Measurements from ENCODE around the gene CCL22. TPM values are rescaled to one million over a fixed set of nuclear protein-coding genes. Genes with fewer than 3 reads are reported as not detected.

CCL22 gene
- total and polyA plus RNA-seq, 12 donors, result 0.07 to 0.60 TPM; not detected in 10

GRCh38 chr16:57347858-57348257, 10.7 kb upstream of the CCL22 start:
- ATAC-seq (no peak), DNase-seq (no peak)
- no peak overlapping the region for H3K27ac ChIP-seq
- intact Hi-C loops (cut with DNase I), result no loop called here
- H3K27me3 ChIP-seq, result peaks cover 0 to 9% (median 0%) of the 10 kb centered on the region in 7 donors
- no peaks in the 10 kb centered on the region for H3K36me3 ChIP-seq
- WGBS, 2 donors, result 79 to 89% methylated on average over 6 of the region's 6 CpGs
- H3K9me3 ChIP-seq, result peaks cover 0 to 11% (median 0%) of the 10 kb centered on the region in 11 donors
- peaks cover 0 to 10% (median 0%) of the 10 kb centered on the region in 9 donors for H3K4me1 ChIP-seq
- H3K4me3 ChIP-seq, result no peak overlapping the region
- no peak for TF ChIP-seq CTCF (IDR thresholded peaks at IDR 0.05)

- peaks cover 0 to 10% (median 0%) of the 10 kb centered on the region in 9 donors for H3K4me1 ChIP-seq
- peaks cover 0 to 11% (median 0%) of the 10 kb centered on the region in 11 donors for H3K9me3 ChIP-seq
- H3K27me3 ChIP-seq, result peaks cover 0 to 9% (median 0%) of the 10 kb centered on the region in 7 donors
- WGBS, 2 donors, result 93 to 95% methylated on average over 2 of the region's 2 CpGs
- no peak for TF ChIP-seq CTCF (IDR thresholded peaks at IDR 0.05)
- no peak for ATAC-seq
- H3K4me3 ChIP-seq, result no peak overlapping the region
- intact Hi-C loops (cut with DNase I), result no loop called here
- H3K36me3 ChIP-seq, result no peaks in the 10 kb centered on the region
- H3K27ac ChIP-seq, result no peak overlapping the region
- DNase-seq, result no peak
Observed at GRCh38 chr16:57348327-57348726, 10.3 kb upstream of the CCL22 start.

- peaks cover 0 to 11% (median 0%) of the 10 kb centered on the region in 11 donors for H3K9me3 ChIP-seq
- no peak overlapping the region for H3K4me3 ChIP-seq
- peaks cover 0 to 10% (median 0%) of the 10 kb centered on the region in 9 donors for H3K4me1 ChIP-seq
- no peak for DNase-seq
- no peaks in the 10 kb centered on the region for H3K36me3 ChIP-seq
- ATAC-seq, result no peak
- WGBS, 2 donors, result 42 to 44% methylated on average over 14 of the region's 14 CpGs
- H3K27me3 ChIP-seq, result peaks cover 0 to 9% (median 0%) of the 10 kb centered on the region in 7 donors
- H3K27ac ChIP-seq, result no peak overlapping the region
- intact Hi-C loops (cut with DNase I), result no loop called here
- TF ChIP-seq CTCF (IDR thresholded peaks at IDR 0.05), result no peak
Observed at GRCh38 chr16:57349212-57350031, 9.2 kb upstream of the CCL22 start.

- Histone ChIP-seq H3K36me3 (no peaks in the 10 kb centered on the region), H3K9me3 (peaks cover 0 to 1% (median 0%) of the 10 kb centered on the region in 11 donors), H3K4me1 (peaks cover 0 to 12% (median 0%) of the 10 kb centered on the region in 9 donors), H3K27ac (no peak overlapping the region), H3K27me3 (peaks cover 0 to 9% (median 0%) of the 10 kb centered on the region in 7 donors), H3K4me3 (no peak overlapping the region)
- 75 to 83% methylated on average over 6 of the region's 6 CpGs for WGBS, 2 donors
- TF ChIP-seq CTCF (IDR thresholded peaks at IDR 0.05), result no peak
- ATAC-seq (no peak), DNase-seq (no peak)
- intact Hi-C loops (cut with DNase I), result no loop called here
Observed at GRCh38 chr16:57352636-57353047, 5.9 kb upstream of the CCL22 start.
